ENCODE data around the gene LGSN.
"Not testable (repeated sequence)": the region's sequence is repeated elsewhere in the genome, so short reads cannot be mapped to it uniquely, and the experiment has no call there.

The LGSN gene

DNA sequence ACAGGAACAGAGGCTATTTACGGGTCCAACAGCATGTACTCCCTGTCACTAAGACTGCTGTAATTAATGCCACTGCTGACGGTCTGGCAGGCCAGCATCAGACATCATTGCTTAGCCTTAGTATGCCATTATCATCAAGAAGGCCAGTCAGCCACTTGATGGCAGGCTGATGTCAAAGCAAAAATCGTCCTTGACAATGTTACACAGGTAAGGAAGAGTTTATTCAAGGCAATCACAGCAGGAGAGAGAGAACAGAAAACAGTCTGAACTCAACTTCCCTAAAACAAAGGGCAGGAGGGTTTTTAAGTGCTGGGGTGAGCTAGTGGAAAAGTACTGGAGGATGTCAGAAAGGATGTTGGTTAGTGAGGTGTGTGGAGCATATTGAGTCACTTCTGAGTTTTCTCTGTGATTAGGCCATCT is 83.4 kb downstream of the LGSN start:
- DNase-seq (ENCODE audit: low spot score) = no peak

GRCh38 chr6:63230511-63230910 is 89.3 kb downstream of the LGSN start:
- DNase-seq (ENCODE audit: low spot score) = not testable (repeated sequence)

DNA sequence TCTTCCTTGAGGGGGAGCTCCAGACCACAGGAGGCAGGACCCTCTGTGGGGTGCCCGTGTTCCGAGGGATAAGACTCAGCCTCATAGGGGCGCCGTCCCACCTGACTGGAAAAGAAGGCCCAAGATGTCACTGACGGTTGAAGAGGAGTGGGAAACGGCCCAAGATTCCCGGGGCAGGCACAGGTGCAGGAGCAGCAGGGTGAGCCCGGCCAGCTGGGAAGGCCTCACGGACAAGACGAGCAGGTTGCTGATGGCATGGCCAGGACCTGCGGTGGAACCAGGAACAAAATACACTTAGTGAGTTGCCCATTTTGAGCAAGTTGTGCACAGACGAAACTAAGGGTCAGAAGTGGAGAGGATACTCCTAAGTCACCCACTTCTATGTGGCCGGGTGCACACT is 89.8 kb downstream of the LGSN start:
- not testable (repeated sequence) for DNase-seq (ENCODE audit: low spot score)

DNA sequence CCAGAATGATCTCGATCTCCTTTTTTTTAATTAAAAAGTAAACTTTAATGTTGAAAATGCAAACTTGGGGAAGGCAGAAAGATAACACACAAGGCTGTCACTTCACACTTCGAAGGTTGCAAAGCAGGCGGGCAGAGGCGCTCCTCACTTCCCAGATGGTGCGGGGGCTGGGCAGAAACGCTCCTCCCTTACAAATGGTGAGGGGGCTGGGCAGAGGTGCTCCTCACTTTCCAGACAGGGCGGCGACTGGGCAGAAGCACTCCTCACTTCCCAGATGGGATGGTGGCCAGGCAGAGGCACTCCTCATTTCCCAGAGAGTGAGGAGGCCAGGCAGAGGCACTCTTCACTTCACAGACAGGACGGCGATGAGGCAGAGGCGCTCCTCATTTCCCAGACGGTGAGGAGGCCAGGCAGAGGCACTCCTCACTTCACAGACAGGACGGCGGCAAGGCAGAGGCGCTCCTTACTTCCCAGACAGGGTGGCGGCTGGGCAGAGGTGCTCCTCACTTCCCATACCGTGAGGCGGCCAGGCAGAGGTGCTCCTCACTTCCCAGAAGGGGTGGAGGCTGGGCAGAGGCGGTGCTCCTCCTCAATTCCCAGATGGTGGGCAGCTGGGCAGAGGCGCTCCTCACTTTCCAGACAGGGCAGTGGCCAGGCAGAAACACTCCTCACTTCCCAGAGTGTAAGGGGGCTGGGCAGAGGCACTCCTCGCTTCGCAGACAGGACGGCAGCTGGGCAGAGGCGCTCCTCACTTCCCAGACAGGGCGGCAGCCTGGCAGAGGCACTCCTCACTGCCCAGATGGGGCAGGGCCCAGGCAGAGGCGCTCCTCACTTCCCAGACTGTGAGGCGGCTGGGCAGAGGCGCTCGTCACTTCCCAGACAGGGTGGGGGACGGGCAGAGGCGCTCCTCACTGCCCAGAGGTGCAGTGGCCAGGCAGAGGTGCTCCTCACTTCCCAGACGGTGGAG is 91.6 kb downstream of the LGSN start:
- not testable (repeated sequence) for DNase-seq (ENCODE audit: low spot score)

GRCh38 chr6:63225987-63226386 is 93.8 kb downstream of the LGSN start:
- not testable (repeated sequence) for DNase-seq (ENCODE audit: low spot score)
